SH-SY5Y (cell line): ENCODE results near the gene LMAN1.

ENCODE experiments used
- GATA2 ChIP-seq: IDR thresholded peaks from 2 replicates; pipeline ENCODE4 v1.6.1; 2011; ENCODE audit warnings: mild to moderate bottlenecking, low read depth, low read length
- GATA3 ChIP-seq: IDR thresholded peaks from 2 replicates; pipeline ENCODE4 v1.6.1; 2011; ENCODE audit warnings: low read depth, mild to moderate bottlenecking, low read length, moderate library complexity

DNA sequence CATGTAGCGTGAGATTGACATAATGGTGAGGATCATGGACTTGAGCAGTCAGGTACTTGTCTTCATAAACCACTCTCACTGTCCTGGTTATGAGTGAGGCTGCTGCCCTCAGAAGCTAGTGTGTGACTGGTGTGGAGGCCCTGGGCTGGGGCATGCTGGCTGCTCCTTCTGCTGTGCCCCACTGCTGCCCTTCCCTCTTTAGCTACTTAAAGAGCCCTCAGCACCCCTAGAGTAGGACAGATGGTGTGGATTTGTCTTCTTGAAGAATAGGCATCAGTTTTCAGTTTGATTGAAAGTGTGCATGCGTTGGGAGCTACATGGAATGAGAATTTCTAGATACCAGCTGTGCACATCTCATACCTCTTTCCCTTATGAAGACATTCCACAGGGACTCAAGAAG lies 56.1 kb downstream of the LMAN1 start:
- TF ChIP-seq GATA2 = no peak
- TF ChIP-seq GATA3 = no peak
